ENCODE measurements around the gene G3BP1.

- TF ChIP-seq POLR2A (IDR thresholded peaks at IDR 0.05) = no peak
- TF ChIP-seq CTCF (IDR thresholded peaks at IDR 0.05) = no peak
Measured at GRCh38 chr5:151730381-151730780, 41.4 kb upstream of the G3BP1 start.

Measured in Peyer's patch (tissue), 4 donors.